Panc1 (cell line): ENCODE results near the gene EDDM3A. TPM values are rescaled to one million over a fixed set of nuclear protein-coding genes. Genes with fewer than 3 reads are reported as not detected.

ENCODE experiments used
- ATAC-seq: fragments of 200-7000 bp; cut with Tn5 transposase; 2 replicates; pipeline ENCODE4 v1.9.1; 2020; ENCODE audit warnings: mild to moderate bottlenecking, moderate library complexity
- BruUV-seq: library from RNA; stranded (reverse); fragments of 400-500 nt; replicated peaks from 2 replicates; lab custom pipeline; 2021; lab: Mats Ljungman, UMichigan
- CTCF ChIA-PET: fragments of 300-600 bp; sonication (Branson Sonifier 250); formaldehyde crosslinking; loops from one replicate; lab custom pipeline; 2022; ENCODE audit warnings: antibody characterized with exemption; lab: Charles Lee
- POLR2A ChIA-PET: fragments of 300-600 bp; sonication (Branson Sonifier 250); formaldehyde crosslinking; loops from one replicate; lab custom pipeline; 2022; ENCODE audit warnings: antibody characterized with exemption; lab: Charles Lee
- DNase-seq: peaks from one replicate; pipeline ENCODE4 v3.0.0-alpha.2; 2010; ENCODE audit warnings: low read depth, low spot score
- H3K27ac ChIP-seq: 2 replicates; pipeline ENCODE4 v1.5.1; 2011; ENCODE audit warnings: mild to moderate bottlenecking, low read length, inconsistent platforms
- H3K27me3 ChIP-seq: fragments of 200-500 bp; sonication (Bioruptor generic); 2 replicates; pipeline ENCODE4 v1.6.0; 2014; ENCODE audit warnings: low read length, inconsistent platforms; ENCODE audit not compliant: control insufficient read depth, insufficient read depth
- H3K36me3 ChIP-seq: fragments of 200-500 bp; sonication (Bioruptor generic); 2 replicates; pipeline ENCODE4 v1.5.1; 2014; ENCODE audit warnings: inconsistent platforms, mild to moderate bottlenecking, low read length, moderate library complexity; ENCODE audit not compliant: control insufficient read depth, insufficient read depth
- H3K4me1 ChIP-seq: 2 replicates; pipeline ENCODE4 v1.5.1; 2011; ENCODE audit warnings: inconsistent platforms, mild to moderate bottlenecking, low read length, moderate library complexity; ENCODE audit not compliant: control insufficient read depth, insufficient read depth
- H3K4me3 ChIP-seq, 2 experiments: 2 replicates each; pipeline ENCODE4 v1.5.1; 2011 to 2012; ENCODE audit warnings: low read depth in 2 of 2, low read length in 2 of 2, mild to moderate bottlenecking in 2 of 2, inconsistent platforms in 1 of 2, moderate library complexity in 1 of 2
- H3K9me3 ChIP-seq: fragments of 200-500 bp; sonication (Bioruptor generic); 2 replicates; pipeline ENCODE4 v1.5.1; 2014; ENCODE audit warnings: low read depth, mild to moderate bottlenecking, inconsistent platforms, low read length, moderate library complexity; ENCODE audit not compliant: control insufficient read depth, insufficient read depth
- CTCF ChIP-seq: fragments of 450-650 bp; IDR thresholded peaks from 2 replicates; pipeline ENCODE4 v1.5.1; 2017; ENCODE audit warnings: mild to moderate bottlenecking
- POLR2AphosphoS5 ChIP-seq: IDR thresholded peaks from 2 replicates; pipeline ENCODE4 v1.6.1; 2012; ENCODE audit warnings: mild to moderate bottlenecking, low read depth, low read length, moderate library complexity
- REST ChIP-seq, 2 experiments: IDR thresholded peaks; 2 replicates each; pipeline ENCODE4 v1.6.1; 2011 to 2012; ENCODE audit warnings: low read depth in 2 of 2, control low read depth in 1 of 2, low read length in 1 of 2, mild to moderate bottlenecking in 1 of 2, moderate library complexity in 1 of 2; ENCODE audit not compliant: insufficient read depth in 1 of 2
- SIN3A ChIP-seq: IDR thresholded peaks from 2 replicates; pipeline ENCODE4 v1.6.1; 2012; ENCODE audit warnings: low read depth, mild to moderate bottlenecking, low read length, moderate library complexity, borderline replicate concordance; ENCODE audit not compliant: insufficient read depth
- TCF7L2 ChIP-seq: IDR thresholded peaks from 2 replicates; pipeline ENCODE4 v1.6.1; 2011; ENCODE audit warnings: mild to moderate bottlenecking, low read depth, low read length, inconsistent platforms
- in situ Hi-C: cut with HindIII; loops from 2 replicates; pipeline ENCODE4 v1.10.0; 2016; ENCODE audit warnings: low sequenced_read_pairs, low pct_unique_long_range_greater_than_20kb
- intact Hi-C: fragments of 100-400 bp; cut with micrococcal nuclease; formaldehyde crosslinking; loops from one replicate; pipeline ENCODE4 v1.10.0; 2022; ENCODE audit not compliant: unreplicated experiment
- total RNA-seq: library from RNA; stranded (reverse); gene quantifications from one replicate; pipeline ENCODE4 v1.2.1, GENCODE V29; 2021; ENCODE audit not compliant: unreplicated experiment

The EDDM3A gene
- total RNA-seq, 1 experiment from 2014 or later, result not detected

- in situ Hi-C loops, result no loop called here
- H3K36me3 ChIP-seq, result no peaks in the 10 kb centered on the region
- no peak for TF ChIP-seq CTCF
- TF ChIP-seq SIN3A, result no peak
- TF ChIP-seq POLR2AphosphoS5, result no peak
- TF ChIP-seq REST (IDR thresholded peaks at IDR 0.05; ENCODE audit: insufficient read depth in 1 of 2, low read depth in 2 of 2, low read length in 1 of 2), result no peak
- no peak for TF ChIP-seq TCF7L2
- intact Hi-C loops, result no loop called here
- DNase-seq (no peak), ATAC-seq (no peak)
- no peak overlapping the region for H3K4me3 ChIP-seq
- no peaks in the 10 kb centered on the region for H3K4me1 ChIP-seq
- H3K9me3 ChIP-seq, result no peaks in the 10 kb centered on the region; the same call in 1 of the 2 replicates
- POLR2A ChIA-PET, result no interaction called here
- CTCF ChIA-PET, result no interaction called here
- H3K27me3 ChIP-seq, result no peaks in the 10 kb centered on the region
- no peak overlapping the region for H3K27ac ChIP-seq
- BruUV-seq, result no TSS peak
Observed at GRCh38 chr14:20754308-20754707, 8.6 kb downstream of the EDDM3A start.

- H3K36me3 ChIP-seq, result no peaks in the 10 kb centered on the region
- POLR2A ChIA-PET, result no interaction called here
- DNase-seq (no peak), ATAC-seq (no peak)
- H3K4me1 ChIP-seq, result no peaks in the 10 kb centered on the region
- H3K9me3 ChIP-seq, result no peaks in the 10 kb centered on the region; the same call in 1 of the 2 replicates
- in situ Hi-C loops, result no loop called here
- H3K27me3 ChIP-seq, result no peaks in the 10 kb centered on the region
- intact Hi-C loops, result no loop called here
- no TSS peak for BruUV-seq
- CTCF ChIA-PET, result no interaction called here
- no peak overlapping the region for H3K27ac ChIP-seq
- TF ChIP-seq REST (IDR thresholded peaks at IDR 0.05; ENCODE audit: insufficient read depth in 1 of 2, low read depth in 2 of 2, low read length in 1 of 2) (no peak), SIN3A (no peak), CTCF (no peak), POLR2AphosphoS5 (no peak), TCF7L2 (no peak)
- H3K4me3 ChIP-seq, result no peak overlapping the region
Observed at GRCh38 chr14:20755037-20755436, 9.3 kb downstream of the EDDM3A start.
